ENCODE results near the gene NUDT21.

Gene NUDT21

DNA sequence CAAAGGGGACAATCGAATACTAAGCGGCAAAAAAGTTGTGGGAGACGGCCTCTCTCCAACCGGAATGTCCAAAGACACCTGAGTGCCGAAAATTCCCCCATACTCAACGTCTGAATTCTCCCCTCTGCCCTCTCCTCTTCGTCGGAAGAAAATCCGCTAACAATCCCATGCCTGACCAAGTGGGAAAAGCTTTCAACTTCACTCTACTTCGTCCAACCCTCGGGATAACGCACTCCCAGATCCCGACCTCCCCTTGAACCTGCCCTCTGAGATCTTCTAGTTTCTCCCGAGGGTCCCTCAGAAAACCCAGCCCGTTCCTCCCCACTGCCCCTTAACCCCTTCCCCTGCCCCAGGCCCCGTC is 26.7 kb downstream of the NUDT21 start:
- H3K27ac ChIP-seq (ENCODE audit: low read length), result no peak overlapping the region
- H3K4me3 ChIP-seq (ENCODE audit: low read length), result peak overlapping the region; percentile 72
- H3K27me3 ChIP-seq (ENCODE audit: control insufficient read depth, insufficient read depth, low read length), result peaks cover 34% of the 10 kb centered on the region
- peaks cover 21% of the 10 kb centered on the region for H3K4me1 ChIP-seq (ENCODE audit: control insufficient read depth, low read depth, low read length)
- peak overlapping the region; percentile 42 for H3K9ac ChIP-seq (ENCODE audit: low read length)
- no peaks in the 10 kb centered on the region for H3K36me3 ChIP-seq (ENCODE audit: control insufficient read depth, low read depth, low read length)
- H3K9me3 ChIP-seq (ENCODE audit: control insufficient read depth, low read depth, low read length), result no peaks in the 10 kb centered on the region

DNA sequence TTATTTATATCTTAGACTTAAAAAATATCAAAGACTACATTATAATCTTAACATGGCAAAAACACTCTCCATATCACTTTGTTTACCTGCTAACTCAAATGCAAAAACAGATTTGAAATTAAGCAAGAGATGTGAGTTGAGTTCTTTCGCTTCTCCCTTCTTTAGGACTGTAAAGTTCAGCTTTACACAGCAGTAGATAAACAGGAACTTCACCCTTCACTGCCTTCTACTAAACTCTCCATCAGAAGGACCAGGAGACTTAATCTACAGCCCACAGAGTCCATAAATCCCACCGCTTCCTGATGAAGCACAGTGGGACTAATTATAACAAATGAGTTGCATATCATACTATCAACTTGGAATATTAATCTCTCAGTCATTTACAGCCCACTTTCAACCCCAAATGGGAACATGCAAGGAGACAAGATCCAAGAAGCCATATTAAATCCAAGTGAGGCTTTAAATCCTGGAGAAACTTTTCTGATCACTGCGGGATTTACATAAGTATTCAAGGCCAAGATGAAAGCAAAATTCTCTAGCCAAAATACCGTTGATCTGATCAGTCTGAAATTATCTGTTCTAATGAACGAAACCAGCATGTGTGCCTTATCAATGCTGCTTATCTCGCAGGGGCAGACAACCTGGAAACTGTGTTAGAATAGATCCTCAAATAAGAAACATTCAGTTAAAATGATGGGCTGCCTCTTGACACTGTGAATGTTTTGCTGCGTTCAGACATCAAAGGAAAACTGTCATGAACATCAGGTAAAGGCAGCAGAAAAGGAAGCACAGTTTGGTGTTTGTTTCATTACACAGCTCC is 27.3 kb downstream of the NUDT21 start:
- peaks cover 34% of the 10 kb centered on the region for H3K27me3 ChIP-seq (ENCODE audit: control insufficient read depth, insufficient read depth, low read length)
- H3K9me3 ChIP-seq (ENCODE audit: control insufficient read depth, low read depth, low read length), result no peaks in the 10 kb centered on the region
- peak overlapping the region; percentile 72 for H3K4me3 ChIP-seq (ENCODE audit: low read length)
- no peaks in the 10 kb centered on the region for H3K36me3 ChIP-seq (ENCODE audit: control insufficient read depth, low read depth, low read length)
- H3K27ac ChIP-seq (ENCODE audit: low read length), result no peak overlapping the region
- peaks cover 21% of the 10 kb centered on the region for H3K4me1 ChIP-seq (ENCODE audit: control insufficient read depth, low read depth, low read length)
- H3K9ac ChIP-seq (ENCODE audit: low read length), result peak overlapping the region; percentile 42

DNA sequence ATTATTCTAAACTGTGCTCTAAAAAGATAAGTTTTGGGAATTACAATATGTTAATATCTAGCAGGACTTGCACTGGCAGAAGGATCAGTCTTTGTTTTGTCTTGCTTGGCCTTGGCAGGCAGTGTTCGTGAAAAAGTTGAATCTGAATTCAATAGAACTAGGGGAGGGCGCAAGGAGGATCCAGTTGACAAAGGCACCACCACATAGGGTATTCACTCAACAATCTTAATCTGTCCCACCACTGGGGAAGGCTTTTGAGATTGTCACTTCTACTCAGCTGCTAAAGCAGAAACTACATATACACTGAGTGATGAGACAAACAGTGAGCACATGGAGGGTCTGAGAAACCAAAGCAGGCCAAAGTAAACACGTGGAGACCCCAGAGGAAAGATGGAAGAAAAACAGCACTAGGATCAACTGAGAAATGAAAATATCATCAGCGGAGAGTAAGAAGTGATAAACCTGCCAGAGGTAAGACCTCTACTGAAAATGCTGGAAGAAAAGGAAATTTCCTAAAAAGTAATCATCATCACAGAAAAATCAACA is 28.2 kb downstream of the NUDT21 start:
- Histone ChIP-seq H3K4me1 (ENCODE audit: control insufficient read depth, low read depth, low read length) (peaks cover 21% of the 10 kb centered on the region), H3K4me3 (ENCODE audit: low read length) (no peak overlapping the region), H3K27me3 (ENCODE audit: control insufficient read depth, insufficient read depth, low read length) (peaks cover 34% of the 10 kb centered on the region), H3K27ac (ENCODE audit: low read length) (no peak overlapping the region), H3K36me3 (ENCODE audit: control insufficient read depth, low read depth, low read length) (no peaks in the 10 kb centered on the region), H3K9ac (ENCODE audit: low read length) (no peak overlapping the region), H3K9me3 (ENCODE audit: control insufficient read depth, low read depth, low read length) (no peaks in the 10 kb centered on the region)

DNA sequence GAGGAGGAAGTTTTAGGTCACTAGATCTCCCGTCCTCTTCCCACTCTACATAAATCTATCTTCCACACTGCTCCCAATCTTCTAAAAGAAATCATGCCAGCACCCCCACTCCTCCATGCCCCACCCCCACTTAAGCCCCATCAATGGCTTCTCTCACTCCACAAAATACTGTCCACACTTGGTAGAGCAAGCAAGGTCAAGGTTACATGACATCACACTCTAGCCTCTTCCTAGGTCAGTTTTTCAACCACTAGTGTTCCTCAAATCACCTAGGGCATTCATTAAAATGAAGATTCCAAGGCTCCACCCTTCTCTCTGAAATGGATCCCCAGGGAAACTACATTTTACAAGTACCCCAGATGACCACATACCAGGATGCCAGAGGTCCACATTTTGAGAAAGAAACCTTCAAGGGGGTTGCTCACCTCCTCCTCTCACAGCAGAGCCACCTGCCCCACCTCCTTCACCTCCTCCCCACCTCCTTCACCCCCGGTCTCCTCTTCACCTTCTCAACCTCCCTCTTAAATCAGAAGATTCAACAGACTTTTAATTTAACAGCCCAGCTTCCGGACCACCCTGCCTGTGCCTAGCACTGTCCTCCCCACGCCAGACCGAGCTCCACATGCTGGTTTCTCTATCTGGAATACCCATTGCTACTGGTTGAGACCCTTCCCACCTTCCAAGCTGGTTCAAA is 29.0 kb downstream of the NUDT21 start:
- H3K36me3 ChIP-seq (ENCODE audit: control insufficient read depth, low read depth, low read length), result no peaks in the 10 kb centered on the region
- no peak overlapping the region for H3K4me3 ChIP-seq (ENCODE audit: low read length)
- no peak overlapping the region for H3K9ac ChIP-seq (ENCODE audit: low read length)
- H3K9me3 ChIP-seq (ENCODE audit: control insufficient read depth, low read depth, low read length), result no peaks in the 10 kb centered on the region
- peaks cover 34% of the 10 kb centered on the region for H3K27me3 ChIP-seq (ENCODE audit: control insufficient read depth, insufficient read depth, low read length)
- H3K27ac ChIP-seq (ENCODE audit: low read length), result no peak overlapping the region
- H3K4me1 ChIP-seq (ENCODE audit: control insufficient read depth, low read depth, low read length), result peaks cover 21% of the 10 kb centered on the region

DNA sequence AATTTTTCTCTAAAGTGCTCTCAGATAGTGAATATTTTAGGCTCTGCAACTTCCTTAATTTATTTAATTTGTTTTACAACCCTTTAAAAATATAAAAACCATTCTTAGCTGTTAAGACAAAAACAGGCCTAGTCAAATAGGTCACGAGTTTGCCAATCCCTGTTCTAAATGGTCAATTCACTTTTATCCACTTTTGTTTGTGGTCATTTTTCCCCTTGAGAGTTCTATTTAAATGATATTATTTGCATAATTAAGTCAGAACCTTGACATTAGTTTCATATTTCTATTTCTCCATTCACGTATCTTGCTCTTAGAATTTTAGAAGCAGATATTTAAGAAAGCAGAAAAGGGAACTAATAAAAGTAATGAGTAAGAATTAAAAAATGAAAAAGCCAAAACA is 29.8 kb downstream of the NUDT21 start:
- H3K4me3 ChIP-seq (ENCODE audit: low read length), result no peak overlapping the region
- no peak overlapping the region for H3K9ac ChIP-seq (ENCODE audit: low read length)

DNA sequence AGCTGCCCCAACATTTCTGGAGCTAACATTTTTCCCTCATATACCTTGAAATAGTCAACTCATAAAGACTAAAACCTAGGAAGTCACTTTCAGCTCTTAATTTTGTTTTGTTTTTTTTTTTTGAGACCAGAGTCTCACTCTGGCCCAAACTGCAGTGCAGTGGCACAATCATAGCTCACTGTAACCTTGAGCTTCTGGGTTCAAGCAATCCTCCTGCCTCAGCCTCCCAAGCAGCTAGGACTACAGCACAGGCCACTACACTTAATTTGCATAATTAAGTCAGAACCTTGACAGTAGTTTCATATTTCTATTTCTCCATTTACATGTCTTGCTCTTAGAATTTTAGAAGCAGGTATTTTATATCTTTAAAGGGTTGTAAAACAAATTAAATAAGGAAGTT is 30.5 kb downstream of the NUDT21 start:
- Histone ChIP-seq H3K9ac (ENCODE audit: low read length) (no peak overlapping the region), H3K27ac (ENCODE audit: low read length) (no peak overlapping the region), H3K4me1 (ENCODE audit: control insufficient read depth, low read depth, low read length) (peaks cover 21% of the 10 kb centered on the region), H3K27me3 (ENCODE audit: control insufficient read depth, insufficient read depth, low read length) (peaks cover 26% of the 10 kb centered on the region), H3K9me3 (ENCODE audit: control insufficient read depth, low read depth, low read length) (no peaks in the 10 kb centered on the region), H3K36me3 (ENCODE audit: control insufficient read depth, low read depth, low read length) (no peaks in the 10 kb centered on the region), H3K4me3 (ENCODE audit: low read length) (no peak overlapping the region)

More for the DNA sequence above, 29.8 kb downstream of the NUDT21 start:
- H3K36me3 ChIP-seq (ENCODE audit: control insufficient read depth, low read depth, low read length), result no peaks in the 10 kb centered on the region
- peaks cover 21% of the 10 kb centered on the region for H3K4me1 ChIP-seq (ENCODE audit: control insufficient read depth, low read depth, low read length)
- peaks cover 31% of the 10 kb centered on the region for H3K27me3 ChIP-seq (ENCODE audit: control insufficient read depth, insufficient read depth, low read length)
- no peak overlapping the region for H3K27ac ChIP-seq (ENCODE audit: low read length)
- no peaks in the 10 kb centered on the region for H3K9me3 ChIP-seq (ENCODE audit: control insufficient read depth, low read depth, low read length)

DNA sequence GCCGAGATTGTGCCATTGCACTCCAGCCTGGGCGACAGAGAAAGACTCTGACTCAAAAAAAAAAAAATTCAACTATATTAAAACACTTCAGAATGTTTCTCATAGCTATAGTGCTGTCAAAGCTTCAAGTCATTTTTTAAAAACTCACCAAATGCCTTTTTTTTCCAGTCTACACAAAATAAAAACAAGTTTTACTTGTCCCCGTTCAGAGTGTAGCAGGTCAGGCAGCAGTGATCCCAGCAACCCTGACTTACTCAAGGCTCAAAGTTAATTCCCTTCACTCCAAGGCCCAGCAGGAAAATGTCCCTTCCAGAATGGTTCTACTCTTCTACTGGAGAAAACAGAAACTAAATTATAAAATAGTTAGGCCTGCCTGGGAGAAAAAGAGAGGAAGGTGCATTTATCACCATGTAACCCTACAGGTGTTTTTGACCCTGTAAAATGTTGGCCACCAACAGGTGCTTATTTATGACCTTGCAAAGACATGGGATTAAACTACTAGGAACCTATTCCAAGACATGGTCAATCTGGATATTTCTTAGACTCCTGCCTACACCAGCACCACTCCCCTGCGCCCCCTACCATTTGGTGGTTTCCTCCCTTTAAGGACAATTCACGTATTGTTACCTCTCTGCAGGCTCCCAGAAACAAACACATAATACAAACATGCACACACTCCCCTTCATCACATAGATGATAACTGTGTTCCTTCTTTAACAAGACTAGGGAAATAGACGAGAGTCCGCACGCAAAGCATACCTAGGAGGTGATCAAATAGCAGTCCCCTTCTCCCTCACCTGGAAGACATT is 31.2 kb downstream of the NUDT21 start:
- H3K27ac ChIP-seq (ENCODE audit: low read length), result no peak overlapping the region
- no peak overlapping the region for H3K4me3 ChIP-seq (ENCODE audit: low read length)
- no peak overlapping the region for H3K9ac ChIP-seq (ENCODE audit: low read length)
- H3K27me3 ChIP-seq (ENCODE audit: control insufficient read depth, insufficient read depth, low read length), result peaks cover 26% of the 10 kb centered on the region
- H3K9me3 ChIP-seq (ENCODE audit: control insufficient read depth, low read depth, low read length), result no peaks in the 10 kb centered on the region
- H3K36me3 ChIP-seq (ENCODE audit: control insufficient read depth, low read depth, low read length), result no peaks in the 10 kb centered on the region
- peaks cover 24% of the 10 kb centered on the region for H3K4me1 ChIP-seq (ENCODE audit: control insufficient read depth, low read depth, low read length)

DNA sequence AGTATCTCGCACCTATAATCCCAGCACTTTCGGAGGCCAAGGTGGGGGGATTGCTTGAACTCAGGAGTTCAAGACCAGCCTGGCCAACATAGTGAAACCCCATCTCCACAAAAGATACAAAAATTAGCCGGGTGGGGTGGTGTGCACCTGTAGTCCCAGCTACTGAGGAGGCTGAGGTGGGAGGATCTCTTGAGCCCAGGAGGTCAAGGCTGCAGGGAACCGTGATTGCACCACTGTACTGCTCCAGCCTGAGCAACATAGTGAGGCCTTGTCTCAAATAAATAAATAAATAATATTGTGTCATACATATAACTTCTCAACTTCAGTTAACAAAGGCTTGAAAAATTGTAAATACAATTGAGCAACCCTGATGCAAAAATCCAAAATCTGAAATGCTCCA is 34.0 kb downstream of the NUDT21 start:
- Histone ChIP-seq H3K27ac (ENCODE audit: low read length) (no peak overlapping the region), H3K4me3 (ENCODE audit: low read length) (no peak overlapping the region), H3K36me3 (ENCODE audit: control insufficient read depth, low read depth, low read length) (no peaks in the 10 kb centered on the region), H3K27me3 (ENCODE audit: control insufficient read depth, insufficient read depth, low read length) (peaks cover 3% of the 10 kb centered on the region), H3K9ac (ENCODE audit: low read length) (no peak overlapping the region), H3K4me1 (ENCODE audit: control insufficient read depth, low read depth, low read length) (peaks cover 12% of the 10 kb centered on the region), H3K9me3 (ENCODE audit: control insufficient read depth, low read depth, low read length) (no peaks in the 10 kb centered on the region)

DNA sequence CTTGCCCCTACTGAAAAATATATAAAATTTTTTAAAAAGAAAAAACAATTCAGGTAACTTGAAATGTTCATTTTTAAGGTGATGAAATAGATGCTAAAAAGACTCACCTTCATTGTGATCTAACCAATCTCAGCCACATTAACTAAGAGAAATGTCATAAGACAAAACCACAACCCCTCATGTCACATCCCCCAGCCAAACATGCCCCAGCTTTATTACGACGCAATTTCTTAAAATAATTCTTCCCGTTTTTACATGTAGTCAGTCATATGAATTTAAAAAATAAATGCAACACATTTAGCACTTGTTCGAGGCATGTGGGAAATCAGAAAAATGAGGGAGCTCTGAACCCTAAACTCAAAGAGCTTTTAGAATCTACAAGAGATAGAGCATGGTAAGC is 35.3 kb downstream of the NUDT21 start:
- no peaks in the 10 kb centered on the region for H3K36me3 ChIP-seq (ENCODE audit: control insufficient read depth, low read depth, low read length)
- peaks cover 12% of the 10 kb centered on the region for H3K4me1 ChIP-seq (ENCODE audit: control insufficient read depth, low read depth, low read length)
- H3K4me3 ChIP-seq (ENCODE audit: low read length), result no peak overlapping the region
- no peak overlapping the region for H3K27ac ChIP-seq (ENCODE audit: low read length)
- H3K9ac ChIP-seq (ENCODE audit: low read length), result no peak overlapping the region
- no peaks in the 10 kb centered on the region for H3K27me3 ChIP-seq (ENCODE audit: control insufficient read depth, insufficient read depth, low read length)
- peaks cover 3% of the 10 kb centered on the region for H3K9me3 ChIP-seq (ENCODE audit: control insufficient read depth, low read depth, low read length)

DNA sequence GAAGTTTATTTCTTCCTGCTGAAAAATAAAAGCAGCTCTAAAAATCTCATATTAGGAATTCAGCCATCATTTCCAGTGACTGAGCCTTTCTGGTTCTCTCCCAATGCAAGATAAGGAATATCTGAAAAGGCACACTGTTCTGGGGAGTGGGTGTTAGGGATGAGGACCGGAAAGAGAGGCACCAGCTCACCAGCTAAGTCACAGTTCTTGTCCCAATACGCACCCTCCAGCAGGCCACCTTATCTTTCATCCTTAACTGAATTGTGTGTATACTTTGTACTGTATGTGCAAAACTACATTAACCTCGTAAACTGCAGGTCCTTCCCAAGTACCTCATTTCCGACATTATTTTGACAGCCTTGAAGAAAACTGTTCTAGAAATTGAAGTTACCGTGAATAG is 36.8 kb downstream of the NUDT21 start:
- no peaks in the 10 kb centered on the region for H3K27me3 ChIP-seq (ENCODE audit: control insufficient read depth, insufficient read depth, low read length)
- H3K36me3 ChIP-seq (ENCODE audit: control insufficient read depth, low read depth, low read length), result no peaks in the 10 kb centered on the region
- H3K4me1 ChIP-seq (ENCODE audit: control insufficient read depth, low read depth, low read length), result peaks cover 7% of the 10 kb centered on the region
- no peak overlapping the region for H3K27ac ChIP-seq (ENCODE audit: low read length)
- H3K4me3 ChIP-seq (ENCODE audit: low read length), result no peak overlapping the region
- peaks cover 3% of the 10 kb centered on the region for H3K9me3 ChIP-seq (ENCODE audit: control insufficient read depth, low read depth, low read length)
- H3K9ac ChIP-seq (ENCODE audit: low read length), result no peak overlapping the region

DNA sequence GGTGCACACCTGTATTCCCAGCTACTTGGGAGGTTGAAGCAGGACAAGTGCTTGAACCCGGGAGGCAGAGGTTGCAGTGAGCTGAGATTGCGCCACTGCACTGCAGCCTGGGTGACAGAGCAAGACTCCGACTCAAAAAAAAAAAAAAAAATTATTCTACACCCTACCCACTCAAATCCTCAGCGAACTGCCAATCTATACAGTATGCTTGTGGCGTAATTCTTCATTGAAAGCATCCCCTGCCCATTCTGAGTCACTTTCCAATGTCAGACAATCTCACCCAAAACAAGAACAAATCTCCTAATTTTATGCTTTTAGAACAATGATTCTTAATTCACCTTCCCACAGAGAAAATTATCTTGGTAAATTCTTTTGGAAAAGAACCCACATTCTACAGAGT is 37.8 kb downstream of the NUDT21 start:
- no peak overlapping the region for H3K27ac ChIP-seq (ENCODE audit: low read length)
- H3K36me3 ChIP-seq (ENCODE audit: control insufficient read depth, low read depth, low read length), result peaks cover 4% of the 10 kb centered on the region
- no peak overlapping the region for H3K9ac ChIP-seq (ENCODE audit: low read length)

More for the DNA sequence above, 37.8 kb downstream of the NUDT21 start:
- Histone ChIP-seq H3K9me3 (ENCODE audit: control insufficient read depth, low read depth, low read length) (peaks cover 3% of the 10 kb centered on the region), H3K27me3 (ENCODE audit: control insufficient read depth, insufficient read depth, low read length) (no peaks in the 10 kb centered on the region), H3K4me3 (ENCODE audit: low read length) (no peak overlapping the region), H3K4me1 (ENCODE audit: control insufficient read depth, low read depth, low read length) (peaks cover 7% of the 10 kb centered on the region)
